Kidney (tissue), 14 donors: Measurements from ENCODE around the gene TOM1. TPM values are rescaled to one million over a fixed set of nuclear protein-coding genes. Genes with fewer than 3 reads are reported as not detected.

Experiments used
- DNase-seq, 5 donors: peaks; one replicate each; pipeline ENCODE4 v3.0.0-alpha.2; 2013 to 2020
- FAIRE-seq: peaks from 2 replicates; lab custom pipeline; 2012; peaks lifted over from hg19 to GRCh38; lab: Jason Lieb, UNC
- H3K27ac ChIP-seq, 2 donors: one replicate each; pipeline ENCODE4 v1.7.0; 2013; ENCODE audit warnings: low read depth in 2 of 2, low read length in 2 of 2, inconsistent platforms in 1 of 2
- H3K27me3 ChIP-seq: one replicate; pipeline ENCODE4 v1.7.1; 2013; ENCODE audit warnings: low read length, inconsistent platforms; ENCODE audit not compliant: control insufficient read depth, insufficient read depth
- H3K36me3 ChIP-seq, 3 donors: one replicate each; pipeline versions ENCODE4 v1.7.0 to v1.7.1; 2013; ENCODE audit warnings: low read length in 3 of 3, control low read depth in 1 of 3, inconsistent platforms in 1 of 3; ENCODE audit not compliant: insufficient read depth in 3 of 3, control insufficient read depth in 2 of 3
- H3K4me1 ChIP-seq, 3 donors: one replicate each; pipeline versions ENCODE4 v1.7.0 to v1.7.1; 2013; ENCODE audit warnings: low read length in 3 of 3, inconsistent platforms in 1 of 3, low read depth in 1 of 3; ENCODE audit not compliant: control insufficient read depth in 2 of 3, insufficient read depth in 2 of 3
- H3K4me3 ChIP-seq, 3 donors: one replicate each; pipeline versions ENCODE4 v1.7.0 to v1.8.1; 2013; ENCODE audit warnings: low read length in 3 of 3, control low read depth in 1 of 3, inconsistent platforms in 1 of 3
- H3K9ac ChIP-seq, 3 donors: one replicate each; pipeline versions ENCODE4 v1.7.0 to v1.7.1; 2013; ENCODE audit warnings: low read length in 3 of 3, control low read depth in 1 of 3, inconsistent platforms in 1 of 3
- H3K9me3 ChIP-seq, 3 donors: one replicate each; pipeline versions ENCODE4 v1.7.0 to v1.7.1; 2013; ENCODE audit warnings: low read length in 3 of 3, control low read depth in 1 of 3, inconsistent platforms in 1 of 3; ENCODE audit not compliant: control insufficient read depth in 2 of 3, insufficient read depth in 1 of 3
- CTCF ChIP-seq: IDR thresholded peaks from 3 replicates; pipeline ENCODE4 v1.5.1; 2012; ENCODE audit warnings: mild to moderate bottlenecking, moderate library complexity, borderline replicate concordance; ENCODE audit not compliant: insufficient read depth; ENCODE audit errors: extremely low read depth
- intact Hi-C: fragments of 100-400 bp; cut with DNase I; formaldehyde crosslinking; loops from one replicate; pipeline ENCODE4 v1.11.1; 2022
- polyA plus RNA-seq: library from polyadenylated mRNA; stranded (reverse); fragments of 350-450 nt; fragmentation: Illumina TruSeq; extraction: RNeasy Lipid Tissue Mini Kit (QIAGEN cat#74804); gene quantifications from one replicate; pipeline ENCODE4 v1.2.3, GENCODE V29; 2014; ENCODE audit warnings: low read depth, low replicate concordance; ENCODE audit not compliant: insufficient read depth
- total RNA-seq: library from RNA; stranded (reverse); fragmentation: NEBNext Ultra II Directional; extraction: Animal tissue kit (Norgen Biotek cat#: 25700); gene quantifications from one replicate; pipeline ENCODE4 v1.2.1, GENCODE V29; 2021
- donor health status: control.
- donor health status: control.
- donor health status: control.
- donor health status: control.
- donor health status: control.
- donor health status: DM: yes; HTN: yes; CAD: no.
- donor health status: Normal renal cell carcinoma (clear cell type).

The TOM1 gene
- total and polyA plus RNA-seq, 2 donors from 2014 or later = 67.0 to 68.2 TPM

DNA sequence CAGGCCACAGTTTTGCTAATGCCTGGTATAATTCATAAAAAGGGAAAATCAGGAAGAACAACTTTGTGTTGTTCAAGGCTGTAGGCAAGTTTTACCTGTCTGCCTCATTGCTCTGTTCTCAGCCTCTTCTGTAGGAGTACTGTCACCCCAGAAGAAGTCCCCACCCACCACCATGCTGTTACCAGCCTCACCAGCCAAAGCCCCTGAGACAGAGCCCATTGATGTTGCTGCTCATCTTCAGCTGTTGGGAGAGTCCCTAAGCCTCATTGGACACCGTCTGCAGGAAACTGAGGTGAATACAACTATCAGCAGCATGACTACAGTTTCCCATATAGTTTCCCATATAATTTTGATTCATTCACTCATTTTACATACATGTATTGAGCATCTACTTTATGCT is 11.6 kb upstream of the TOM1 start:
- intact Hi-C loops = no loop called here
- Histone ChIP-seq H3K36me3 (peaks cover 7 to 30% (median 14%) of the 10 kb centered on the region in 3 donors), H3K4me1 (no peaks in the 10 kb centered on the region), H3K27me3 (no peaks in the 10 kb centered on the region), H3K9me3 (no peaks in the 10 kb centered on the region), H3K9ac (no peak overlapping the region), H3K27ac (no peak overlapping the region), H3K4me3 (no peak overlapping the region)
- FAIRE-seq = no peak
- DNase-seq = no peak
- TF ChIP-seq CTCF = no peak

DNA sequence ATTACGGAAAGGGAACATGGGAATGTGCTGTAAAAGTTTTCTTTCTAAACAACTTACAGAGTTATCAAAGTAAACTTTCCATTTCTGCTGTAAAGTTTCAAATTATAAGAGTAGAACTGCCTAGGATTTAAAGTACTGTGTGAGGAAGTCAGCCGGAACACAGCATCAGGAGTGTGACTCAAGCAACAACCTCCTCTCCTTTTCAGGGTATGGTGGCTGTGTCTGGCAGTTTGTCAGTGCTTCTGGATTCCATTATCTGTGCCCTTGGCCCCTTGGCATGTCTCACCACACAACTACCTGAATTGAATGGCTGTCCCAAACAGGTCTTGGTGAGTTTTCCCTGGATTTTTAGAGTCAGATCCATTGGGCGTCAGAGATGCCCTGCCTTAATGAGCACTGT is 6.9 kb upstream of the TOM1 start:
- H3K4me1 ChIP-seq = no peaks in the 10 kb centered on the region
- H3K36me3 ChIP-seq = peaks cover 5 to 29% (median 13%) of the 10 kb centered on the region in 3 donors
- no peak overlapping the region for H3K27ac ChIP-seq
- H3K9ac ChIP-seq = no peak overlapping the region
- no peak overlapping the region for H3K4me3 ChIP-seq
- no peaks in the 10 kb centered on the region for H3K9me3 ChIP-seq
- FAIRE-seq = no peak
- no peaks in the 10 kb centered on the region for H3K27me3 ChIP-seq
- TF ChIP-seq CTCF = no peak
- intact Hi-C loops = no loop called here
- DNase-seq = no peak

GRCh38 chr22:35296051-35296450 is 3.6 kb upstream of the TOM1 start:
- peaks cover 5 to 22% (median 8%) of the 10 kb centered on the region in 3 donors for H3K36me3 ChIP-seq
- no peaks in the 10 kb centered on the region for H3K27me3 ChIP-seq
- intact Hi-C loops = no loop called here
- DNase-seq (no peak), FAIRE-seq (no peak)
- H3K4me3 ChIP-seq = no peak overlapping the region
- H3K27ac ChIP-seq = no peak overlapping the region
- no peak for TF ChIP-seq CTCF
- H3K9me3 ChIP-seq = no peaks in the 10 kb centered on the region
- H3K9ac ChIP-seq = no peak overlapping the region
- H3K4me1 ChIP-seq = peaks cover 0 to 7% (median 7%) of the 10 kb centered on the region in 3 donors

DNA sequence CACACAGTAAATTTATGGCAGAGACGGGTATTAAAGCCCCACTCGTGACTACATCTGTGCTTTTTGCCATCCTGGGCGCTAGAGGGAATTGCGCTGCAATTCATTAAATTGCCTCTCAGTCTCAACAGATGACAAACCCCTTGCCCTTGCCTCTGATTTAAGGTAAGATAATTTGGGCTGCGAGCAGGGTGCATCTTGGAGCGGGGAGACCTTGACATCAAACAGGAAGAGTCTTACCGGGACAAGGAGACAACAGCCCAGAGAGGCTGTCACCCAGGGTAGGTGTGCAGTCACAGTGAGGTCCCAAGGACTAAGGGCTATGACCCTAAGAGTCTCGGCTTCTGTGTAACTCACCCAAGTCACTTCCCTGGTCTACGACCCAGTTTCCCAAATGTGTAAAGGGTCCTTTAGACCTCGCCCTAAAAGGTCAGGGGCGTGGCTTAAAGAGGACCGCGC is 449 bp upstream of the TOM1 start:
- Histone ChIP-seq H3K9ac (peak overlapping the region; percentile 85 to 93 (median 89)), H3K4me3 (peak overlapping the region; percentile 84 to 92 (median 91)), H3K27me3 (no peaks in the 10 kb centered on the region), H3K36me3 (peaks cover 0 to 4% (median 1%) of the 10 kb centered on the region in 3 donors), H3K4me1 (peaks cover 0 to 11% (median 7%) of the 10 kb centered on the region in 3 donors), H3K27ac (peak overlapping the region; percentile 96 to 98), H3K9me3 (no peaks in the 10 kb centered on the region)
- FAIRE-seq (no peak), DNase-seq (peak in 1 of 5 donors; percentile 61)
- intact Hi-C loops = no loop called here
- TF ChIP-seq CTCF = no peak
